Measurements from ENCODE around the gene ZNF792.
A peak's percentile ranks its signal among the peaks of the same experiment; 100 is the strongest.
"Not testable (repeated sequence)": the region's sequence is repeated elsewhere in the genome, so short reads cannot be mapped to it uniquely, and the experiment has no call there.

The ZNF792 gene

GRCh38 chr19:34926361-34926684, 37.7 kb downstream of the ZNF792 start:
- H3K27me3 ChIP-seq (ENCODE audit: insufficient read depth, low read depth, severe bottlenecking) = no peaks in the 10 kb centered on the region
- peak overlapping the region; percentile 86 for H3K4me3 ChIP-seq (ENCODE audit: low read depth, low read length)
- H3K27ac ChIP-seq = peak overlapping the region; percentile 80
- no peak for DNase-seq
- H3K36me3 ChIP-seq = peaks cover 25% of the 10 kb centered on the region
- no peaks in the 10 kb centered on the region for H3K9me3 ChIP-seq (ENCODE audit: severe bottlenecking)
- no peak for TF ChIP-seq CTCF (IDR thresholded peaks at IDR 0.05; ENCODE audit: low read depth, low read length)

- H3K4me3 ChIP-seq (ENCODE audit: low read depth, low read length) = no peak overlapping the region
- no peak for TF ChIP-seq CTCF (IDR thresholded peaks at IDR 0.05; ENCODE audit: low read depth, low read length)
- no peak overlapping the region for H3K27ac ChIP-seq
- H3K36me3 ChIP-seq = peaks cover 16% of the 10 kb centered on the region
- H3K27me3 ChIP-seq (ENCODE audit: insufficient read depth, low read depth, severe bottlenecking) = no peaks in the 10 kb centered on the region
- no peaks in the 10 kb centered on the region for H3K9me3 ChIP-seq (ENCODE audit: severe bottlenecking)
- DNase-seq = no peak
Measured at GRCh38 chr19:34925278-34925855, 38.7 kb downstream of the ZNF792 start.

- H3K27me3 ChIP-seq (ENCODE audit: insufficient read depth, low read depth, severe bottlenecking); H3K4me3 ChIP-seq (ENCODE audit: low read depth, low read length); H3K36me3 ChIP-seq: not testable (repeated sequence)
- DNase-seq = peak; percentile 21
- Histone ChIP-seq H3K9me3 (ENCODE audit: severe bottlenecking) (peaks cover 33% of the 10 kb centered on the region), H3K27ac (peak overlapping the region; percentile 54)
Measured at GRCh38 chr19:34920090-34920786, 43.8 kb downstream of the ZNF792 start.

- no peak for DNase-seq
- TF ChIP-seq CTCF (IDR thresholded peaks at IDR 0.05; ENCODE audit: low read depth, low read length) = no peak
Measured at GRCh38 chr19:34918190-34918589, 45.8 kb downstream of the ZNF792 start.

GRCh38 chr19:34917144-34917543, 46.9 kb downstream of the ZNF792 start:
- H3K9me3 ChIP-seq (ENCODE audit: severe bottlenecking) = peaks cover 35% of the 10 kb centered on the region
- not testable (repeated sequence) for DNase-seq; H3K27me3 ChIP-seq (ENCODE audit: insufficient read depth, low read depth, severe bottlenecking); H3K4me3 ChIP-seq (ENCODE audit: low read depth, low read length); H3K36me3 ChIP-seq; H3K27ac ChIP-seq

More at GRCh38 chr19:34918190-34918589, 45.8 kb downstream of the ZNF792 start:
- no peak overlapping the region for H3K4me3 ChIP-seq (ENCODE audit: low read depth, low read length)
- H3K27ac ChIP-seq = no peak overlapping the region
- no peaks in the 10 kb centered on the region for H3K27me3 ChIP-seq (ENCODE audit: insufficient read depth, low read depth, severe bottlenecking)
- H3K9me3 ChIP-seq (ENCODE audit: severe bottlenecking) = peaks cover 35% of the 10 kb centered on the region
- H3K36me3 ChIP-seq = no peaks in the 10 kb centered on the region; the same call in 1 of the 2 replicates

- DNase-seq = no peak
- no peak overlapping the region for H3K27ac ChIP-seq
- no peaks in the 10 kb centered on the region for H3K36me3 ChIP-seq
- no peaks in the 10 kb centered on the region for H3K27me3 ChIP-seq (ENCODE audit: insufficient read depth, low read depth, severe bottlenecking)
- no peak for TF ChIP-seq CTCF (IDR thresholded peaks at IDR 0.05; ENCODE audit: low read depth, low read length)
- H3K4me3 ChIP-seq (ENCODE audit: low read depth, low read length) = no peak overlapping the region
- peaks cover 2% of the 10 kb centered on the region for H3K9me3 ChIP-seq (ENCODE audit: severe bottlenecking)
Measured at GRCh38 chr19:34910770-34911169, 53.3 kb downstream of the ZNF792 start.
